GM23338 (cell line): ENCODE data around the gene BCAS3.

ENCODE experiments used
- CREB1 ChIP-seq: fragments of 250-450 bp; sonication (Bioruptor Pico); IDR thresholded peaks from 2 replicates; pipeline ENCODE4 v1.5.0; 2020; ENCODE audit warnings: low read depth, mild to moderate bottlenecking, moderate library complexity
- EZH2 ChIP-seq: fragments of 200-600 bp; sonication (generic); IDR thresholded peaks from one replicate; pipeline ENCODE4 v1.8.0; 2017; ENCODE audit warnings: antibody characterized with exemption, mild to moderate bottlenecking, low read depth; ENCODE audit not compliant: unreplicated experiment
- EZH2phosphoT487 ChIP-seq: fragments of 200-600 bp; sonication (generic); IDR thresholded peaks from one replicate; pipeline ENCODE4 v1.8.1; 2018; ENCODE audit warnings: antibody characterized with exemption; ENCODE audit not compliant: unreplicated experiment
- JUNB ChIP-seq: IDR thresholded peaks from one replicate; pipeline ENCODE4 v1.6.1; 2016; ENCODE audit warnings: antibody characterized with exemption; ENCODE audit not compliant: unreplicated experiment
- NANOG ChIP-seq: IDR thresholded peaks from 2 replicates; pipeline ENCODE4 v1.6.1; 2016; ENCODE audit warnings: antibody characterized with exemption, borderline replicate concordance
- POLR2AphosphoS5 ChIP-seq: IDR thresholded peaks from 2 replicates; pipeline ENCODE4 v1.6.1; 2016; ENCODE audit warnings: antibody characterized with exemption, low read depth
- STAT1 ChIP-seq: IDR thresholded peaks from one replicate; pipeline ENCODE4 v1.6.1; 2016; ENCODE audit warnings: antibody characterized with exemption; ENCODE audit not compliant: unreplicated experiment
- ZNF114 ChIP-seq: fragments of 250-450 bp; sonication (Bioruptor Pico); IDR thresholded peaks from 2 replicates; pipeline ENCODE4 v1.5.0; 2020; ENCODE audit warnings: mild to moderate bottlenecking, moderate library complexity
- ZNF331 ChIP-seq: fragments of 250-450 bp; sonication (Bioruptor Pico); IDR thresholded peaks from 2 replicates; pipeline ENCODE4 v1.5.0; 2020; ENCODE audit warnings: low read depth, mild to moderate bottlenecking, moderate library complexity
- TF ChIP-seq, protein P1 (sequence below), 2 experiments: fragments of 200-600 bp in 1 of 2; sonication (generic) in 1 of 2; conservative IDR thresholded peaks; 2 replicates each; pipeline versions ENCODE4 v1.5.1 to v1.6.1; 2016 to 2017; ENCODE audit warnings: antibody characterized with exemption in 2 of 2, low read depth in 2 of 2, mild to moderate bottlenecking in 2 of 2, moderate library complexity in 1 of 2
- TF ChIP-seq, protein P2 (sequence below): IDR thresholded peaks from one replicate; pipeline ENCODE4 v1.6.1; 2018; ENCODE audit warnings: antibody characterized with exemption; ENCODE audit not compliant: unreplicated experiment
- TF ChIP-seq, protein P3 (sequence below): IDR thresholded peaks from 2 replicates; pipeline ENCODE4 v1.6.1; 2016; ENCODE audit warnings: antibody characterized with exemption

DNA sequence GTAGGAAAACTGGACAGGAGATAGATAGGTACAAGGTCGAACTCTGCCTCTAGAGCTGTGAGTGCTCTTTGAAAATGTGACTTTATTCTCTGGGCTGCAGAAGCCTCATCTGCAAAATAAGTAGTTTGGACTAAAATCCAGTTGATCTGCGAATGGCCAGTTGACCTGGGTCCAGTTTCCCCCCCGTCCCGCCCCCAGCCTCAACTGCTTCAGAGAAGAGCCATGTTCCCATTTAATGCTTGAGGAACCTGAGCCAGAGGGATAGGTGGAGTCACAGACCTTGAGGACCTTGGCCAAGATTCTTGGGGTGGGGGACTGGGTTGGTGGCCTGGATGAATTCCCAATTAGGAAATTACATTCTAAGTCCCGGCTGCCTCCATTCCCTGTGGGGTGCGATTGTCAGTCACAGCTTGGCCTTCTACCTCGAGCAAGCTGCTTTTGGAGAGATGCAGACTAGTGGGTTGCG, 736.0 kb downstream of the BCAS3 start:
- TF ChIP-seq ZNF114 (CRISPR knock-in tag) (no peak), POLR2AphosphoS5 (no peak), CREB1 (CRISPR knock-in tag) (no peak), EZH2phosphoT487 (no peak), EZH2 (no peak), NANOG (no peak), ZNF331 (CRISPR knock-in tag) (no peak), JUNB (no peak), STAT1 (no peak)
- TF ChIP-seq, protein P1, sequence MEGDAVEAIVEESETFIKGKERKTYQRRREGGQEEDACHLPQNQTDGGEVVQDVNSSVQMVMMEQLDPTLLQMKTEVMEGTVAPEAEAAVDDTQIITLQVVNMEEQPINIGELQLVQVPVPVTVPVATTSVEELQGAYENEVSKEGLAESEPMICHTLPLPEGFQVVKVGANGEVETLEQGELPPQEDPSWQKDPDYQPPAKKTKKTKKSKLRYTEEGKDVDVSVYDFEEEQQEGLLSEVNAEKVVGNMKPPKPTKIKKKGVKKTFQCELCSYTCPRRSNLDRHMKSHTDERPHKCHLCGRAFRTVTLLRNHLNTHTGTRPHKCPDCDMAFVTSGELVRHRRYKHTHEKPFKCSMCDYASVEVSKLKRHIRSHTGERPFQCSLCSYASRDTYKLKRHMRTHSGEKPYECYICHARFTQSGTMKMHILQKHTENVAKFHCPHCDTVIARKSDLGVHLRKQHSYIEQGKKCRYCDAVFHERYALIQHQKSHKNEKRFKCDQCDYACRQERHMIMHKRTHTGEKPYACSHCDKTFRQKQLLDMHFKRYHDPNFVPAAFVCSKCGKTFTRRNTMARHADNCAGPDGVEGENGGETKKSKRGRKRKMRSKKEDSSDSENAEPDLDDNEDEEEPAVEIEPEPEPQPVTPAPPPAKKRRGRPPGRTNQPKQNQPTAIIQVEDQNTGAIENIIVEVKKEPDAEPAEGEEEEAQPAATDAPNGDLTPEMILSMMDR (conservative IDR thresholded peaks at IDR 0.05; ENCODE audit: low read depth in 2 of 2) = no peak
- TF ChIP-seq, protein P2, sequence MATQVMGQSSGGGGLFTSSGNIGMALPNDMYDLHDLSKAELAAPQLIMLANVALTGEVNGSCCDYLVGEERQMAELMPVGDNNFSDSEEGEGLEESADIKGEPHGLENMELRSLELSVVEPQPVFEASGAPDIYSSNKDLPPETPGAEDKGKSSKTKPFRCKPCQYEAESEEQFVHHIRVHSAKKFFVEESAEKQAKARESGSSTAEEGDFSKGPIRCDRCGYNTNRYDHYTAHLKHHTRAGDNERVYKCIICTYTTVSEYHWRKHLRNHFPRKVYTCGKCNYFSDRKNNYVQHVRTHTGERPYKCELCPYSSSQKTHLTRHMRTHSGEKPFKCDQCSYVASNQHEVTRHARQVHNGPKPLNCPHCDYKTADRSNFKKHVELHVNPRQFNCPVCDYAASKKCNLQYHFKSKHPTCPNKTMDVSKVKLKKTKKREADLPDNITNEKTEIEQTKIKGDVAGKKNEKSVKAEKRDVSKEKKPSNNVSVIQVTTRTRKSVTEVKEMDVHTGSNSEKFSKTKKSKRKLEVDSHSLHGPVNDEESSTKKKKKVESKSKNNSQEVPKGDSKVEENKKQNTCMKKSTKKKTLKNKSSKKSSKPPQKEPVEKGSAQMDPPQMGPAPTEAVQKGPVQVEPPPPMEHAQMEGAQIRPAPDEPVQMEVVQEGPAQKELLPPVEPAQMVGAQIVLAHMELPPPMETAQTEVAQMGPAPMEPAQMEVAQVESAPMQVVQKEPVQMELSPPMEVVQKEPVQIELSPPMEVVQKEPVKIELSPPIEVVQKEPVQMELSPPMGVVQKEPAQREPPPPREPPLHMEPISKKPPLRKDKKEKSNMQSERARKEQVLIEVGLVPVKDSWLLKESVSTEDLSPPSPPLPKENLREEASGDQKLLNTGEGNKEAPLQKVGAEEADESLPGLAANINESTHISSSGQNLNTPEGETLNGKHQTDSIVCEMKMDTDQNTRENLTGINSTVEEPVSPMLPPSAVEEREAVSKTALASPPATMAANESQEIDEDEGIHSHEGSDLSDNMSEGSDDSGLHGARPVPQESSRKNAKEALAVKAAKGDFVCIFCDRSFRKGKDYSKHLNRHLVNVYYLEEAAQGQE = no peak
- TF ChIP-seq, protein P3, sequence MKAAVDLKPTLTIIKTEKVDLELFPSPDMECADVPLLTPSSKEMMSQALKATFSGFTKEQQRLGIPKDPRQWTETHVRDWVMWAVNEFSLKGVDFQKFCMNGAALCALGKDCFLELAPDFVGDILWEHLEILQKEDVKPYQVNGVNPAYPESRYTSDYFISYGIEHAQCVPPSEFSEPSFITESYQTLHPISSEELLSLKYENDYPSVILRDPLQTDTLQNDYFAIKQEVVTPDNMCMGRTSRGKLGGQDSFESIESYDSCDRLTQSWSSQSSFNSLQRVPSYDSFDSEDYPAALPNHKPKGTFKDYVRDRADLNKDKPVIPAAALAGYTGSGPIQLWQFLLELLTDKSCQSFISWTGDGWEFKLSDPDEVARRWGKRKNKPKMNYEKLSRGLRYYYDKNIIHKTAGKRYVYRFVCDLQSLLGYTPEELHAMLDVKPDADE = no peak
